GM19372 (cell line): ENCODE results near the gene HADHA.
"Not testable (repeated sequence)": the region's sequence is repeated elsewhere in the genome, so short reads cannot be mapped to it uniquely, and the experiment has no call there.

Experiments
- ATAC-seq: cut with Tn5 transposase; IDR thresholded peaks from one replicate; pipeline ENCODE4 v1.9.1; 2021; ENCODE audit warnings: mild to moderate bottlenecking, low read depth, moderate library complexity; ENCODE audit not compliant: unreplicated experiment

The HADHA gene

GRCh38 chr2:26244309-26245230 is at the start of gene HADHA, which contains the start of gene HADHB:
Gene HADHA (minus strand): TSS chr2:26244632. CDS start chr2:26244596, 36 bp downstream.
Gene HADHB (plus strand): TSS chr2:26244939. CDS start chr2:26254255, 9,316 bp downstream.
- ATAC-seq: peak; percentile 70

- ATAC-seq: no peak
Measured at GRCh38 chr2:26292646-26293045, 48.2 kb upstream of the HADHA start.

GRCh38 chr2:26290001-26290400 is 45.6 kb upstream of the HADHA start:
- ATAC-seq: no peak

- ATAC-seq: no peak
Measured at GRCh38 chr2:26285931-26286330, 41.5 kb upstream of the HADHA start.

- no peak for ATAC-seq
Measured at GRCh38 chr2:26284132-26284531, 39.7 kb upstream of the HADHA start.

GRCh38 chr2:26283606-26284005 is 39.2 kb upstream of the HADHA start:
- ATAC-seq: no peak

GRCh38 chr2:26281226-26281625 is 36.8 kb upstream of the HADHA start:
- ATAC-seq: no peak

GRCh38 chr2:26279886-26280285 is 35.5 kb upstream of the HADHA start:
- ATAC-seq: no peak

GRCh38 chr2:26276484-26277227 is 32.2 kb upstream of the HADHA start:
- ATAC-seq: no peak

GRCh38 chr2:26274058-26274613 is 29.7 kb upstream of the HADHA start:
- ATAC-seq: no peak

GRCh38 chr2:26273501-26273900 is 29.1 kb upstream of the HADHA start:
- ATAC-seq: no peak

GRCh38 chr2:26270373-26270772 is 25.9 kb upstream of the HADHA start:
- ATAC-seq: no peak

GRCh38 chr2:26269571-26270158 is 25.2 kb upstream of the HADHA start:
- no peak for ATAC-seq

GRCh38 chr2:26268670-26269385 is 24.4 kb upstream of the HADHA start:
- not testable (repeated sequence) for ATAC-seq

- ATAC-seq: no peak
Measured at GRCh38 chr2:26268213-26268612, 23.8 kb upstream of the HADHA start.

- ATAC-seq: not testable (repeated sequence)
Measured at GRCh38 chr2:26258836-26259235, 14.4 kb upstream of the HADHA start.

GRCh38 chr2:26255759-26256384 is 11.4 kb upstream of the HADHA start:
- ATAC-seq: no peak

GRCh38 chr2:26251893-26252292 is 7.5 kb upstream of the HADHA start:
- no peak for ATAC-seq

- no peak for ATAC-seq
Measured at GRCh38 chr2:26249625-26250024, 5.2 kb upstream of the HADHA start.

GRCh38 chr2:26246818-26247217 is 2.4 kb upstream of the HADHA start:
- no peak for ATAC-seq
